ENCODE results near the gene POLR1G.

GRCh38 chr19:45440873-45441654 lies 34.6 kb downstream of the POLR1G start:
- no peak for TF ChIP-seq CTCF (IDR thresholded peaks at IDR 0.05)
- TF ChIP-seq EP300 (IDR thresholded peaks at IDR 0.05): no peak
- TF ChIP-seq POLR2A (IDR thresholded peaks at IDR 0.05): no peak
- TF ChIP-seq POLR2AphosphoS5 (IDR thresholded peaks at IDR 0.05): no peak

Measured in stomach (tissue), 4 donors.